ENCODE results near the gene ERN1. TPM values are rescaled to one million over a fixed set of nuclear protein-coding genes. Genes with fewer than 3 reads are reported as not detected.

The ERN1 gene
- total and polyA plus RNA-seq, 2 donors from 2014 or later, result 2.8 to 37.0 TPM

GRCh38 chr17:63995626-63996025 is 134.3 kb downstream of the ERN1 start:
- no peak for FAIRE-seq
- H3K27ac ChIP-seq (ENCODE audit: low read depth in 2 of 2, low read length in 2 of 2), result no peak overlapping the region
- no peaks in the 10 kb centered on the region for H3K9me3 ChIP-seq (ENCODE audit: control insufficient read depth in 2 of 3, insufficient read depth in 1 of 3, low read length in 3 of 3)
- H3K4me1 ChIP-seq (ENCODE audit: control insufficient read depth in 2 of 3, insufficient read depth in 2 of 3, low read depth in 1 of 3, low read length in 3 of 3), result peaks cover 0 to 8% (median 0%) of the 10 kb centered on the region in 3 donors
- no peak for DNase-seq
- H3K36me3 ChIP-seq (ENCODE audit: control insufficient read depth in 2 of 3, insufficient read depth in 3 of 3, low read length in 3 of 3), result no peaks in the 10 kb centered on the region
- intact Hi-C loops (cut with DNase I), result no loop called here
- no peak for TF ChIP-seq CTCF (IDR thresholded peaks at IDR 0.05; ENCODE audit: borderline replicate concordance, extremely low read depth, insufficient read depth)
- H3K9ac ChIP-seq (ENCODE audit: low read length in 3 of 3), result no peak overlapping the region
- no peak overlapping the region for H3K4me3 ChIP-seq (ENCODE audit: low read length in 3 of 3)
- H3K27me3 ChIP-seq (ENCODE audit: control insufficient read depth, insufficient read depth, low read length), result no peaks in the 10 kb centered on the region

- H3K9me3 ChIP-seq (ENCODE audit: control insufficient read depth in 2 of 3, insufficient read depth in 1 of 3, low read length in 3 of 3), result no peaks in the 10 kb centered on the region
- DNase-seq (peak in 1 of 5 donors; percentile 44), FAIRE-seq (no peak)
- intact Hi-C loops (cut with DNase I), result no loop called here
- no peak for TF ChIP-seq CTCF (IDR thresholded peaks at IDR 0.05; ENCODE audit: borderline replicate concordance, extremely low read depth, insufficient read depth)
- no peaks in the 10 kb centered on the region for H3K27me3 ChIP-seq (ENCODE audit: control insufficient read depth, insufficient read depth, low read length)
- H3K9ac ChIP-seq (ENCODE audit: low read length in 3 of 3), result no peak overlapping the region
- H3K4me1 ChIP-seq (ENCODE audit: control insufficient read depth in 2 of 3, insufficient read depth in 2 of 3, low read depth in 1 of 3, low read length in 3 of 3), result peaks cover 0 to 13% (median 0%) of the 10 kb centered on the region in 3 donors
- H3K27ac ChIP-seq (ENCODE audit: low read depth in 2 of 2, low read length in 2 of 2), result no peak overlapping the region
- no peak overlapping the region for H3K4me3 ChIP-seq (ENCODE audit: low read length in 3 of 3)
- H3K36me3 ChIP-seq (ENCODE audit: control insufficient read depth in 2 of 3, insufficient read depth in 3 of 3, low read length in 3 of 3), result no peaks in the 10 kb centered on the region
These were observed 136.5 kb downstream of the ERN1 start for GRCh38 chr17:63993368-63993985.

GRCh38 chr17:63991611-63992010 is 138.3 kb downstream of the ERN1 start:
- no peaks in the 10 kb centered on the region for H3K36me3 ChIP-seq (ENCODE audit: control insufficient read depth in 2 of 3, insufficient read depth in 3 of 3, low read length in 3 of 3)
- no peak for TF ChIP-seq CTCF (IDR thresholded peaks at IDR 0.05; ENCODE audit: borderline replicate concordance, extremely low read depth, insufficient read depth)
- no peak overlapping the region for H3K4me3 ChIP-seq (ENCODE audit: low read length in 3 of 3)
- no peak overlapping the region for H3K27ac ChIP-seq (ENCODE audit: low read depth in 2 of 2, low read length in 2 of 2)
- no peak overlapping the region for H3K9ac ChIP-seq (ENCODE audit: low read length in 3 of 3)
- H3K4me1 ChIP-seq (ENCODE audit: control insufficient read depth in 2 of 3, insufficient read depth in 2 of 3, low read depth in 1 of 3, low read length in 3 of 3), result peaks cover 0 to 10% (median 0%) of the 10 kb centered on the region in 3 donors
- FAIRE-seq (no peak), DNase-seq (peak in 2 of 5 donors; percentile 29 to 37)
- H3K9me3 ChIP-seq (ENCODE audit: control insufficient read depth in 2 of 3, insufficient read depth in 1 of 3, low read length in 3 of 3), result no peaks in the 10 kb centered on the region
- intact Hi-C loops (cut with DNase I), result no loop called here
- H3K27me3 ChIP-seq (ENCODE audit: control insufficient read depth, insufficient read depth, low read length), result no peaks in the 10 kb centered on the region
